Measurements from ENCODE around the gene AMER3.

AMER3 gene

DNA sequence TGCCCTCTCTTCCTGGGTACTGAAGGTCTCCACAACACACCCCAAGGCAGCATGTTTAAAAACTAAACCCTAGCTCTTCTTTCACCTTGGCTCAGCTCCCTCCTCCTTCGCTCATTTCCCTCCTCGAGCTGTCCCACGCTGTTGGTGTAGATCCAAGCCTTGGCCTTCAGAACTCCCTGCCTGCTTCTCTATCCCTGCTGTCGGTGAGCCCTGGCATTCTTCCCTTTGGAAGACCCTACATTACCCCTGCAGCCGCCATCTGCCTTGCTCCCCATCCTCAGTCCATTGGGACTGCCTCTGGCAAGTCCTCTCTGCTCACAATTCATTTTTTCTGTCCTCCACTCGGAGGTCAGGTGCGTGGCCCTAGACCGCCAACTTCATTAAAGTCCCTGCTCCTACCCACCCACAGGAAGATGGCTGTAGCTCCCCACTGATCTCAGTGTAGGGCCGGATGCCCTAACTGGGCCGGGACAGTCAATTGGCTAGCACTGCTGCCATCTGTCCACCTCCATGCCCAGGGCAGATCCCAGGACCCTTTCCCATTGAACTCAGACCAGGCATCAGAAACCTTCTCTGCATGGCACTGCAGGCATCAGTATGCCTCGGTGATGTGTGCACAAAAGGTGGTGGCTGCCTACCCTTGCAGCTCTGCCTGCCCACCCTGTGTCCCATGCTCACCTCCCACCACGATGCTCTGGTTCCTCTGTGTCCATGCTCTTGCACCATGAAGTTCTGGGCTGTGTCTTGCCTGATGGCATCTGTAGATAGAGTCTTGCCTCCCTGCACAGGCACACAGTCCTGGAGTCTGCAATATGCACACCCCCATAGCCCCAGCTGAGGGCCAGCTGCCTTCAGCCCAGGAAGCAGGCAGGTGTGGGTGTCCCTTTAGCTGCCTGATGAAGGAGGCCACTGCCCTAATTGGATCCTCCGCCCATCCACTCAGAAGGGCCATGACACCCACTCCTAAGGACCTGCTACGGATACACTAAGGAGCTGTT is 5.7 kb downstream of the AMER3 start:
- no peak overlapping the region for H3K27ac ChIP-seq (ENCODE audit: poor library complexity, severe bottlenecking)
- no peak for DNase-seq (ENCODE audit: low spot score)
- TF ChIP-seq, protein P1, sequence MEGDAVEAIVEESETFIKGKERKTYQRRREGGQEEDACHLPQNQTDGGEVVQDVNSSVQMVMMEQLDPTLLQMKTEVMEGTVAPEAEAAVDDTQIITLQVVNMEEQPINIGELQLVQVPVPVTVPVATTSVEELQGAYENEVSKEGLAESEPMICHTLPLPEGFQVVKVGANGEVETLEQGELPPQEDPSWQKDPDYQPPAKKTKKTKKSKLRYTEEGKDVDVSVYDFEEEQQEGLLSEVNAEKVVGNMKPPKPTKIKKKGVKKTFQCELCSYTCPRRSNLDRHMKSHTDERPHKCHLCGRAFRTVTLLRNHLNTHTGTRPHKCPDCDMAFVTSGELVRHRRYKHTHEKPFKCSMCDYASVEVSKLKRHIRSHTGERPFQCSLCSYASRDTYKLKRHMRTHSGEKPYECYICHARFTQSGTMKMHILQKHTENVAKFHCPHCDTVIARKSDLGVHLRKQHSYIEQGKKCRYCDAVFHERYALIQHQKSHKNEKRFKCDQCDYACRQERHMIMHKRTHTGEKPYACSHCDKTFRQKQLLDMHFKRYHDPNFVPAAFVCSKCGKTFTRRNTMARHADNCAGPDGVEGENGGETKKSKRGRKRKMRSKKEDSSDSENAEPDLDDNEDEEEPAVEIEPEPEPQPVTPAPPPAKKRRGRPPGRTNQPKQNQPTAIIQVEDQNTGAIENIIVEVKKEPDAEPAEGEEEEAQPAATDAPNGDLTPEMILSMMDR (IDR thresholded peaks at IDR 0.05; ENCODE audit: poor library complexity, severe bottlenecking): no peak
- no peak overlapping the region for H3K4me3 ChIP-seq (ENCODE audit: severe bottlenecking)
- peaks cover 24% of the 10 kb centered on the region for H3K27me3 ChIP-seq (ENCODE audit: insufficient read depth, poor library complexity, severe bottlenecking)
- H3K36me3 ChIP-seq (ENCODE audit: low read depth): no peaks in the 10 kb centered on the region
- no peaks in the 10 kb centered on the region for H3K9me3 ChIP-seq (ENCODE audit: severe bottlenecking)
- H3K4me1 ChIP-seq (ENCODE audit: insufficient read depth, poor library complexity, severe bottlenecking): no peaks in the 10 kb centered on the region
- ATAC-seq (ENCODE audit: low read depth): no peak; the same call in 2 of the 3 replicates

DNA sequence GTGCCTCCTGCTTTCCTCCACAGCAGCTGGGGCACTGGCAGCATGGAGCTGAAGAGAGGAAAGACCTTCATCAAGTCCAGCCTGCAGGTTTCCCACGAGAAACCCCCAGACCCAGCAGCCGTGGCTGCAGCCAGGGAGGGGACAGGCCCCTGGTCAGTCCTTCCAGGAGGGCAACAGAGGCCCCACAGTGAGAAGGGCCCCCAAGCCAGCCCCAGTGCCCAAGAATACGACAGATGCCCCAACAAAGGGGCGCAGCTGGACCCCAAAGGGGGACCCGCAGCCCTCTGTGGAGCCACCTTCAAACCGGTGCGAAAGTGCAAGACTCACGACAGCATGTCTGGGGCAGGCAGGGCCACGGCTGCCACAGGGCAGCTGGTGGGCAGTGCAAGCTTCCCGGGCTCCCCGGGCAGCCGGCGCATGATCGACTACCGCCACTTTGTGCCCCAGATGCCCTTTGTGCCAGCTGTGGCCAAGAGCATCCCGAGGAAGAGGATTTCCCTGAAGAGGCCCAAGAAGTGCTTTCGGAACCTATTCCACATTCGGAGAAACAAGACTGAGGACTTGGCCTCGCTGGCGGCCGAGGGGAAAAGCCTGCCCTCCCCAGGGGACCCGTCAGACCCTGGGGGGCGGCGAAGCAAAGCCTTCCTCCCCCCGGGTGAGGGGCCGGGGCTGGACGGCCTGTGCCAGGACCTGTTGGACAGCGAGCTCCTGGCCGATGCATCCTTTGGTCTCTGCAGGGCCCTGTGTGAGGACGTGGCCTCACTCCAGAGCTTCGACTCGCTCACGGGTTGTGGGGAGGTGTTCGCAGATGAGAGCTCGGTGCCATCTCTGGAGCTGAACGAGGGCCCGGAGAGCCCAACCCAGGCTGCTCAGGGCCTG is 6.9 kb downstream of the AMER3 start:
- Histone ChIP-seq H3K4me1 (ENCODE audit: insufficient read depth, poor library complexity, severe bottlenecking) (no peaks in the 10 kb centered on the region), H3K4me3 (ENCODE audit: severe bottlenecking) (no peak overlapping the region), H3K27ac (ENCODE audit: poor library complexity, severe bottlenecking) (no peak overlapping the region), H3K27me3 (ENCODE audit: insufficient read depth, poor library complexity, severe bottlenecking) (peaks cover 12% of the 10 kb centered on the region), H3K9me3 (ENCODE audit: severe bottlenecking) (no peaks in the 10 kb centered on the region), H3K36me3 (ENCODE audit: low read depth) (no peaks in the 10 kb centered on the region)
- ATAC-seq (ENCODE audit: low read depth) (no peak), DNase-seq (ENCODE audit: low spot score) (no peak)
- TF ChIP-seq, protein P1 (IDR thresholded peaks at IDR 0.05; ENCODE audit: poor library complexity, severe bottlenecking): no peak

DNA sequence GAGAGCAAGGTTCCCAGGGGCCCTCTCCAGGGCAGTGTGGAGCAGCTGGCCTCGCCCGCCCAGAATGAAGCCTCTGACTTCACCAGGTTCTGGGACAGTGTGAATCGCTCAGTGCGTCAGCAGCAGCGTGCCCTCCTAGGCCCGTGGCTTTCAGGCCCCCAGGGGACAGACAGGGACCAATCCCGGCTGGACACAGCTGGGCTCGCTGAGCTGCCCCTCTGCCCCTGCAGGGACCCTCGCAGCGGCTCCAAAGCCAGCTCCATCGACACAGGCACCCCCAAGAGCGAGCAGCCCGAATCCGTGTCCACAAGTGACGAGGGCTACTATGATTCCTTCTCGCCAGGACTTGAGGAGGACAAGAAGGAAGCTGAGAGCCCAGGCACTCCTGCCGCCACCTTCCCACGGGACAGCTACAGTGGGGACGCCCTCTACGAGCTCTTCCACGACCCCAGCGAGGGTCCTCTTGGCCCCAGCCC is 7.6 kb downstream of the AMER3 start:
- no peaks in the 10 kb centered on the region for H3K36me3 ChIP-seq (ENCODE audit: low read depth)
- no peak overlapping the region for H3K4me3 ChIP-seq (ENCODE audit: severe bottlenecking)
- TF ChIP-seq, protein P1 (IDR thresholded peaks at IDR 0.05; ENCODE audit: poor library complexity, severe bottlenecking): no peak
- H3K27ac ChIP-seq (ENCODE audit: poor library complexity, severe bottlenecking): no peak overlapping the region
- no peaks in the 10 kb centered on the region for H3K4me1 ChIP-seq (ENCODE audit: insufficient read depth, poor library complexity, severe bottlenecking)
- H3K9me3 ChIP-seq (ENCODE audit: severe bottlenecking): no peaks in the 10 kb centered on the region
- ATAC-seq (ENCODE audit: low read depth) (no peak), DNase-seq (ENCODE audit: low spot score) (no peak)
- peaks cover 5% of the 10 kb centered on the region for H3K27me3 ChIP-seq (ENCODE audit: insufficient read depth, poor library complexity, severe bottlenecking)

DNA sequence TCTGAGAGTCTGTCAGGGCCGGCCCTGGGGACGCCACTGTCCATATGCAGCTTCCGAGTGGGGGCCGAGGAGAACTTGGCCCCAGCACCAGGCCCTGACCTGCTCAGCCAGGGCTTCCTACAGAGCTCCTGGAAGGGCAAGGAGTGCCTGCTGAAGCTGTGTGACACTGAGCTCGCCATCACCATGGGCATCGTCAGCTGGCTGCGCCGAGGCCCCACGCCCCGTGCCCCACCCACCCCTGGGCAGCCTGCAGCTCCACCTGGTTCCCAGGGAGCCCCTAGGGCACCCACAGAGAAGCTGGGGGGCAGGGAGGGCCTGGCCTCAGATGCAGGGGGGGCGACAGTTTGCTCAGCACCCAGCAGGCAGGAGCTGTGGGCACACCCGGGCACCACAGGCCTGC is 8.1 kb downstream of the AMER3 start:
- DNase-seq (ENCODE audit: low spot score): no peak
- Histone ChIP-seq H3K27me3 (ENCODE audit: insufficient read depth, poor library complexity, severe bottlenecking) (peaks cover under 1% of the 10 kb centered on the region), H3K9me3 (ENCODE audit: severe bottlenecking) (no peaks in the 10 kb centered on the region), H3K4me3 (ENCODE audit: severe bottlenecking) (no peak overlapping the region), H3K36me3 (ENCODE audit: low read depth) (no peaks in the 10 kb centered on the region), H3K27ac (ENCODE audit: poor library complexity, severe bottlenecking) (no peak overlapping the region), H3K4me1 (ENCODE audit: insufficient read depth, poor library complexity, severe bottlenecking) (no peaks in the 10 kb centered on the region)
- TF ChIP-seq, protein P1 (IDR thresholded peaks at IDR 0.05; ENCODE audit: poor library complexity, severe bottlenecking): no peak
- no peak for ATAC-seq (ENCODE audit: low read depth)

All from RWPE2 (cell line).